GM21825 (cell line): ENCODE measurements around the gene CBL.
"Not testable (repeated sequence)": the region's sequence is repeated elsewhere in the genome, so short reads cannot be mapped to it uniquely, and the experiment has no call there.

ENCODE experiments used
- ATAC-seq: cut with Tn5 transposase; IDR thresholded peaks from one replicate; pipeline ENCODE4 v1.9.1; 2021; ENCODE audit warnings: mild to moderate bottlenecking, moderate library complexity; ENCODE audit not compliant: unreplicated experiment

Gene CBL

GRCh38 chr11:119184399-119184798, 21.7 kb upstream of the CBL start:
- not testable (repeated sequence) for ATAC-seq

DNA sequence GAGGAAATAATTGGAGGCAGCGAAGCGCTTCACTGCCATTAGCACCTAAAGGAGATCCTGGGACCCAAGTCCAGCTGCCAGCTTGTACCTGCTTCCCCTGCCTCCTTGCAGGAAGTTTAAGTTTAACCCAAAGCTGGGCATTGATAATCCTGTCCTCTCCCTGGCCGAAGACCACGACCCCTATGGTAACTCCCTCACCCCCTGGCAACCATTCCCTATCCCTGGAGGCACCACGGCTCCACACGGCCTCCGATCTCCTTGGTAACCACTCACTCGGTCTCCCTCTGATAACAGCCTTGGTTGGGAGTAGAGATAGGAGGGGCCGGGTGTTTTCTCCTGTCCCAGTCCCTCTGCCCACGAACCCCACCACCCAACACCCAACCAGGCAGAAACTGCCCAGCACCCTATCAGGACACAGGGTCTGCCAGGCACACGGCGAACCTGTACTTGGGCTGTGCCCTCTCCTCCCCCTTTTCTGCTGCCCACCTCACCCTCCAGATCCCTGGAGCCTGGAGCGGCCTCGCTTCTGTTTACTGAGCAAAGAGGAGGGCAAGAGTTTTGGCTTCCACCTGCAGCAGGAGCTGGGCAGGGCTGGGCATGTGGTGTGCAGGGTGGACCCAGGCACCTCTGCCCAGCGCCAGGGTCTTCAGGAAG, 20.0 kb upstream of the CBL start:
- no peak for ATAC-seq

DNA sequence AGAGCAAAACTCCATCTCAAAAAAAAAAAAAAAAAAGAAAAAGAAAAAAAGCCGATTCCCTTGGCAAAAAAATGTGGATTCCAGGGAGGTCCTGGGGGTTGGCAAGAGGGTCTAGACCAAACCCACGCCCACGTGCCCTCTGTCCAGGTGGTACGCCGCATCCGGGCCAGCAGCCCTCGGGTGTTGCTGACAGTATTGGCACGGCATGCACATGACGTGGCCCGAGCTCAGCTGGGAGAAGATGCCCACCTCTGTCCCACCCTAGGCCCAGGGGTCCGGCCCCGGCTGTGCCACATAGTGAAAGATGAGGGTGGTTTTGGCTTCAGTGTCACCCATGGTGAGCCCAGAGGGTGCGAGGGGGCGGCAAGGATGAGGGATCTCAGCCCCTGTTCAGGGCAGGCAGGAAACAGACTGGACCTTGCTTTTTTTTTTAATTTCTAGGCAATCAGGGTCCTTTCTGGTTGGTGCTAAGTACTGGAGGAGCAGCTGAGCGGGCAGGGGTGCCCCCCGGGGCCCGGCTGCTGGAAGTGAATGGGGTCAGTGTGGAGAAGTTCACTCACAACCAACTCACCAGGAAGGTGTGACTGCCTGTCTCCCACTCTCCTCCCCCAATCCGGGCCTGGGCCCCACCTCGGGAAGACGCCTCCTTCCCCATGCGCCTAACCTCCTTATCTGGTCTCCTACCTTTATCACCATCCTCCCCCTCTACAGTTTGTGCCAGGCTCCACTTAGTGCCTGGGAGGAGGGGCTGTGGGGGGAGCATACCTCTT, 18.8 kb upstream of the CBL start:
- no peak for ATAC-seq

- ATAC-seq = no peak
These were observed 18.1 kb upstream of the CBL start for GRCh38 chr11:119188067-119188466.

GRCh38 chr11:119188887-119189286, 17.3 kb upstream of the CBL start:
- ATAC-seq = no peak

DNA sequence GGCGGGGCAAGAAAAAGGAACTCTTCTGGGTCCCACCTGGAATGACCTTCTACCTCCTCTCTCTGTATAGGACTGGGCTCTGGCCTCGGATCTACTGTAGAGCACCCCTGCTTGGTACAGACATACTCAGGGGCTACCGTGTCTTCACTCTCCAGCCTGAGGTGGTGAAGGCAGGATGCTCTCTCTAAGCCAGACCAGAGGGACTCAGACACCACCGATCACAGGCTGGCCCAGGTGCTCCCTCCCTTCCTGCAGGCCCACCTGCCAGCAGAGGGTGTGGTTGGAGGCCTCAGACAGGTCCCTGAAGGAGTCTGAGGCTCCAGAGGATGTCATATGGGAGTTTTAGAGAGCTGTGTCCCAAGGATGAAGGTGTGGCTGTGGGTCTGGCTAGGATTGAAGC, 16.7 kb upstream of the CBL start:
- no peak for ATAC-seq

GRCh38 chr11:119190531-119190930, 15.6 kb upstream of the CBL start:
- no peak for ATAC-seq

- ATAC-seq = not testable (repeated sequence)
These were observed 14.9 kb upstream of the CBL start for GRCh38 chr11:119191265-119191664.

- no peak for ATAC-seq
These were observed 14.0 kb upstream of the CBL start for GRCh38 chr11:119192111-119192510.

- no peak for ATAC-seq
These were observed 13.1 kb upstream of the CBL start for GRCh38 chr11:119193001-119193400.

DNA sequence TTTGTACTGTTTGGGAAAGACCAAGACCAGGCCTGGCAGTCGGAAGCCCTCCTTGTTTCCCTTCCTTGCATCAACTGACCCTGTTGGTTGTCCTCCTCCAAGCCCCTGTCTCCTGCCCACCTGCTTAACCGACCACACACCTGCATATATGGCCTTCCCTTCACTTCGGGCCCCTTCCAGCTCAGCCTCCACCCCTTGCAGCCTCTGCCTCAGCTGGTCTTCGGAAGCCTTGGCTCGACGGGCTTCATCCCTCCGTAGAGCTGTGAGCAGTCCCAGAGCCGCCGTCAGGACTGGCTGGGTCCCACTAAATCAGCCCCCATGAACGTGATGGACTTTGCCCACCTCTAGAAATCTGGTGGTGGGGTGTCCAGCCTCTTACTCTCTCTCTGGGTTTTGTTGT, 12.5 kb upstream of the CBL start:
- ATAC-seq = no peak

GRCh38 chr11:119194811-119195440, 11.2 kb upstream of the CBL start:
- ATAC-seq = no peak

GRCh38 chr11:119195680-119196079, 10.5 kb upstream of the CBL start:
- ATAC-seq = no peak

- ATAC-seq = peak; percentile 78
These were observed 9.2 kb upstream of the CBL start for GRCh38 chr11:119196833-119197483.

DNA sequence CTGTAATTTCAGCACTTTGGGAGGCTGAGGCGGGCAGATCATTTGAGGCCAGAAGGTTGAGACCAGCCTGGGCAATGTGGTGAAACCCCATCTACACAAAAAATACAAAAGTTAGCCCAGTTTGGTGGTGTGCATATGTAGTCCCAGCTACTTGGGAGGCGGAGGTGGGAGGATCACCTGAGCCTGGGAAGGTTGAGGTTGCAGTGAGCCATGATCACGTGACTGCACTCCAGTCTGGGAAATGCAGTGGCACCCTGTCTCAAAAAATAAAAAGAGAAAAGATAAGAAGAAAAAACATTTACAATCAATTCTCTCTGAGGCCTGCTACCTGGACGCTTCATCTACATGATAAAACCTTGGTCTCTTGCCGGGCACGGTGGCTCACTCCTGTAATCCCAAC, 7.2 kb upstream of the CBL start:
- no peak for ATAC-seq

DNA sequence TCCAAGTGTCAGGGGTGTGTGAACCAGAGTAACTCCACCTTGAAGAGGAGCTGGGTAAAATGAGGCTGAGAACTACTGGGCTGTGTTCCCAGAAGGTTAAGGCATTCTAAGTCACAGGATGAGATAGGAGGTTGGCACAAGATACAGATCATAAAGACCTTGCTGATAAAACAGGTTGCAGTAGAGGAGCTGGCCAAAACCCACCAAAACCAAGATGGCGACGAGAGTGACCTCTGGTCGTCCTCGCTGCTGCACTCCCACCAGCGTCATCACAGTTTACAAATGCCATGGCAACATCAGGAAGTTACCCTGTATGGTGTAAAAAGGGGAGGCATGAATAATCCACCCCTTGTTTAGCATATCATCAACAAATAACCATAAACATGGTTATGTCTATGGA, 4.9 kb upstream of the CBL start:
- not testable (repeated sequence) for ATAC-seq

- ATAC-seq = no peak
These were observed 3.6 kb upstream of the CBL start for GRCh38 chr11:119202554-119202953.

DNA sequence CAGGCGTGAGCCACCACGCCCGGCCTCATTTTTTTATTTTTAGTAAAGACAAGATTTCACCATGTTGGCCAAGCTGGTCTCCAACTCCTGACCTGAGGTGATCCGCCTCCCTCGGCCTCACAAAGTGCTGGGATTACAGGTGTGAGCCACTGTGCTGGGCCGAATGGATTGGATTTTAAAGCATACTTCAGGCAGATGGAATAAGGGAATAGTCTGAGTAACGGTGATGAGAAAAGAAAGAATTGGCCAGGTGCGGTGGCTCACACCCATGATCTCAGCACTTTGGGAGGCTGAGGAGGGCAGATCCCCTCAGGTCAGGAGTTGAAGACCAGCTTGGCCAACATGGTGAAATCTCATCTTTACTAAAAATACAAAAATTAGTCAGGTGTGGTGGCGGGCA, 2.1 kb upstream of the CBL start:
- no peak for ATAC-seq

DNA sequence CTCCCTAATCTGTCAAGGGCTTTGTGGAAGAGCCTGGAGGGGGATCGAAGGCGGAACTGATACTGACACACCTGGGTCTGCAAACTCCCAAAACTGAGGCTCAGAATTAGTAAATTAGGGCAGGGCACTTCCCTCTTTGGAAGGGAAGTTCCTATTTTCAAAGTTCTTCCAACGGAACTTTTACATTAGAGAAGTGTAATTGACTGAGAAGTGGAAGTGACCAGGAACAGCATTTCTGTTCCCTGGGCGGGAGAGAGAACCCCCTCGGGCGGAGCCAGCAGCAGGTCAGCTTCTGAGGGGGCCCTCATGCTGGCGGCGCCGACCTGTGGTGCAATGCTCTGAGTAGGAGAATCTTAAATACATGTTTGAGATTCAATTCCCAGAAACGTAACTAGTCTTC, 1.1 kb upstream of the CBL start:
- no peak for ATAC-seq

DNA sequence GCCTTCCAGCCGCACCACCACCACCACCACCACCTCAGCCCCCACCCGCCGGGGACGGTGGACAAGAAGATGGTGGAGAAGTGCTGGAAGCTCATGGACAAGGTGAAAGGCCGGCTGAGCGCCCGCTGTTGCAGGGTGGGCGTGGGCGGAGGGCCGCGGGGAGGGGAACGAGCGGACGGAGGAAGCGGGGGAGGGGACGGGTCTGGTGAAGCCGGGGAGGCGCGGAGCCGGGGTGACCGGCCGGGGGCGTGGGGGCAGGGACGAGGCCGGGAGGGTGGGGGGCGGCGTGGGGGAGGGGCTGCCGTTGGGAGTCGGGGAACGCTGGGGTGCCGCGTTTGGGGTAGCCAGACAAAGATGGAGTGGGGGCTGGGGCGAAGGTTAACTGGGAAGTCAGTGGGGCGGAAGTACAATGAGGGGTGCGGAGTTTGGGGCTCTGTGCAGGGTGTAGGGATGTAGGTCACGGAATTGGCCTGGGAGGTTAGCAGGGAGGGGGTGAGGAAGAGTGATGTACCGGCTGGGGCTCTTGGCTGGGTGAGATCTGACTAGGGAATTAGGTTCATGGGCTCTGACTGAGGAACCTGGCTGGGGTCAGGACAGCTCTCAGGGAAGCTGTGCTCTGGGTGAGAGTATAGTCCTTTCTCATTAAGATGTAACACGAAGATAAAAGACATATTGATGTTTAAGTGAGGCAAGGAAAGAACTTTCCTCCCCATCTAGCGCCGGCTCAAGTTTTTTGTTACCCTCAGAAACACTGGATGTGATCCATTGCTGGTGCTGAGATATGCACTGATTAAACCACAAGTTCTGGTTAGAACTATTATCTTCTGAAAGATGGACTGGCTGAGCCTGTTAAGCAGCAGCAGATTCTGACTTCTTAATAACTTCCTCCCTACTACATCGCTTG, 624 bp downstream of the CBL start:
- ATAC-seq = peak; percentile 22
